NCI-H345 treated with DMSO at 0.1 percent for 48 hours (cell line): ENCODE measurements around the gene VAPB.

Experiments used
- DNase-seq: peaks from one replicate; lab custom pipeline; 2025; ENCODE audit not compliant: unreplicated experiment; lab: John Stamatoyannopoulos, UW

The VAPB gene

GRCh38 chr20:58433759-58434158, 44.7 kb downstream of the VAPB start:
- no peak for DNase-seq

- no peak for DNase-seq
Observed at GRCh38 chr20:58434326-58434725, 45.3 kb downstream of the VAPB start.

- DNase-seq, result no peak
Observed at GRCh38 chr20:58435237-58435636, 46.2 kb downstream of the VAPB start.

GRCh38 chr20:58436868-58437645, 48.0 kb downstream of the VAPB start:
- no peak for DNase-seq

GRCh38 chr20:58438970-58439808, 50.2 kb downstream of the VAPB start:
- DNase-seq, result no peak

- DNase-seq, result no peak
Observed at GRCh38 chr20:58440021-58440767, 51.2 kb downstream of the VAPB start.

- no peak for DNase-seq
Observed at GRCh38 chr20:58441723-58442122, 52.7 kb downstream of the VAPB start.

GRCh38 chr20:58444746-58445255, 55.8 kb downstream of the VAPB start:
- no peak for DNase-seq

GRCh38 chr20:58446264-58446959, 57.4 kb downstream of the VAPB start:
- DNase-seq, result no peak

GRCh38 chr20:58446960-58447265, 57.9 kb downstream of the VAPB start:
- DNase-seq, result no peak

GRCh38 chr20:58447511-58448391, 58.7 kb downstream of the VAPB start:
- DNase-seq, result peak; percentile 6

- DNase-seq, result no peak
Observed at GRCh38 chr20:58448958-58449357, 59.9 kb downstream of the VAPB start.

- no peak for DNase-seq
Observed at GRCh38 chr20:58449681-58450221, 60.7 kb downstream of the VAPB start.

GRCh38 chr20:58450254-58450653, 61.2 kb downstream of the VAPB start:
- no peak for DNase-seq

- no peak for DNase-seq
Observed at GRCh38 chr20:58452667-58453255, 63.7 kb downstream of the VAPB start.

GRCh38 chr20:58453391-58453790, 64.4 kb downstream of the VAPB start:
- no peak for DNase-seq

- no peak for DNase-seq
Observed at GRCh38 chr20:58454460-58454859, 65.4 kb downstream of the VAPB start.

- DNase-seq, result no peak
Observed at GRCh38 chr20:58457083-58457695, 68.2 kb downstream of the VAPB start.
